ENCODE data around the gene CPEB4. TPM values are rescaled to one million over a fixed set of nuclear protein-coding genes. Genes with fewer than 3 reads are reported as not detected.

Gene CPEB4
- total RNA-seq, 1 experiment from 2014 or later: 8.7 TPM

GRCh38 chr5:173998531-173998930 lies 110.4 kb downstream of the CPEB4 start:
- Histone ChIP-seq H3K56ac (ENCODE audit: insufficient read length, low read depth, low read length) (no peak overlapping the region), H2BK20ac (ENCODE audit: low read depth, low read length, poor library complexity, severe bottlenecking) (no peak overlapping the region), H4K20me1 (ENCODE audit: control insufficient read depth, insufficient read depth, insufficient read length) (no peaks in the 10 kb centered on the region), H3K14ac (ENCODE audit: insufficient read depth, low read length) (no peak overlapping the region), H2AFZ (ENCODE audit: low read length) (no peak overlapping the region), H3K23ac (ENCODE audit: insufficient read length, low read depth, low read length) (no peak overlapping the region), H2BK5ac (ENCODE audit: insufficient read length, low read length) (no peak overlapping the region), H3K4ac (ENCODE audit: low read depth, low read length) (no peak overlapping the region), H3K27ac (ENCODE audit: insufficient read length, low read depth, low read length) (no peak overlapping the region), H4K8ac (replicated peaks; ENCODE audit: insufficient read length, low read depth, low read length) (no peak overlapping the region), H3T11ph (ENCODE audit: low read length) (no peak overlapping the region), H3K18ac (ENCODE audit: insufficient read length, low read depth, low read length) (no peak overlapping the region), H3K79me2 (ENCODE audit: insufficient read depth, low read length) (no peaks in the 10 kb centered on the region), H4K5ac (ENCODE audit: insufficient read length, low read depth, low read length) (no peak overlapping the region), H3K4me1 (ENCODE audit: insufficient read depth, low read length) (no peaks in the 10 kb centered on the region; the same call in 1 of the 2 replicates), H3K9me3 (ENCODE audit: control insufficient read depth, low read depth, low read length) (no peaks in the 10 kb centered on the region), H3K79me1 (ENCODE audit: insufficient read depth, low read depth, low read length, poor library complexity, severe bottlenecking) (no peaks in the 10 kb centered on the region), H2BK120ac (ENCODE audit: low read depth, low read length, poor library complexity, severe bottlenecking) (no peak overlapping the region), H2BK12ac (ENCODE audit: insufficient read length, low read depth, low read length) (no peak overlapping the region), H4K91ac (ENCODE audit: insufficient read length, low read depth, low read length) (no peak overlapping the region), H2BK15ac (ENCODE audit: low read depth, low read length) (no peak overlapping the region), H3K4me2 (ENCODE audit: insufficient read depth, insufficient read length, low read length) (no peak overlapping the region), H3K23me2 (ENCODE audit: insufficient read length, low read depth, low read length, poor library complexity, severe bottlenecking) (no peaks in the 10 kb centered on the region), H2AK5ac (ENCODE audit: insufficient read length, low read length) (no peak overlapping the region), H3K9ac (ENCODE audit: extremely low read depth, insufficient read length, low read length) (no peak overlapping the region), H3K27me3 (ENCODE audit: insufficient read depth, low read length) (no peaks in the 10 kb centered on the region; the same call in 1 of the 2 replicates)
- no CpG with 5 or more reads among the region's 4 CpGs for WGBS (ENCODE audit: extremely low coverage, insufficient read length, low lambda C conversion rate)
- Mint-ChIP-seq H3K27ac (no peak overlapping the region), H3K9me3 (no peaks in the 10 kb centered on the region), H3K27me3 (ENCODE audit: low read depth) (peaks cover 18% of the 10 kb centered on the region), H3K4me1 (no peaks in the 10 kb centered on the region), H3K36me3 (ENCODE audit: insufficient read depth in 1 of 3, low read depth in 3 of 3) (no peaks in the 10 kb centered on the region), H3K4me3 (no peak overlapping the region)
- no peak for TF ChIP-seq CTCF (conservative IDR thresholded peaks at IDR 0.05)
- DNase-seq: no peak

All from H9 (cell line).